Measurements from ENCODE around the gene RBM4B.

DNA sequence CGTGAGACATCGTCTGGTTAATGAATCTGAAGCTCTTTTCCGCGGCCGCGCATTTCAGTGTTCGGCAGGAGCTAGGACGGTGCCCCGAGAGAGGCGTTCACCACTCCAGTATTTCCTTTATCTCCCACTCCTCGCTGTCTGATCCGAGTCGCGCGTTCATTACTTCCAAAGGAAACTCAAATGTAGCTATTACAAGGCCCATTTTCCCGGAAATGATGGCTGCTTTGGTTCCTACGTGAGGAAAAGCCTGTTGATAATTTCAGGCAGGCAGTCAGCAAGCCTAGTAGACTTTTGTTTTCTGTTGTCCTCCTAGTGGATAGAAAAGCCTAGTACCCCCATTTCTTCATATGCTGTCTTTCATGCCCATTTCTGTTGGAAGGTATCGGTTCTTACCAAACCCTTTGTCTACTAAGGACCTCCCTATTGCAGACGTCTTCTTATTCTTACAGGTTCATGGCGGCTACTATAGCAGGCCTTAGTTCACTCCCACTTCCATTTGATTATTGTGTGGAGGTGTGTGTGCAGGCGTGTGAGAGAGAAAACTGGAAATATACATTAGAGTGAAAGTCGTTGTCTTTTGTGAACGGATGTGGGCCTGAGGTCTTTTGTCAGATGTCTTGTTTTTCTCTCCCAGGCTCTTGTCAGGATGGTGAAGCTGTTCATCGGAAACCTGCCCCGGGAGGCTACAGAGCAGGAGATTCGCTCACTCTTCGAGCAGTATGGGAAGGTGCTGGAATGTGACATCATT, 38.4 kb downstream of the RBM4B start:
- TF ChIP-seq POLR2A (IDR thresholded peaks at IDR 0.05) (no peak), CTCF (IDR thresholded peaks at IDR 0.05) (no peak), POLR2AphosphoS5 (IDR thresholded peaks at IDR 0.05; ENCODE audit: insufficient read depth in 1 of 2, low read depth in 1 of 2) (no peak)
